Anterior cingulate cortex (tissue), 58 donors: Measurements from ENCODE around the gene UBE2J2.

Source experiments
- DNase-seq, 58 donors: peaks; one replicate each; lab custom pipeline; 2025; lab: John Stamatoyannopoulos, UW

UBE2J2 gene

GRCh38 chr1:1284221-1285101, 10.8 kb upstream of the UBE2J2 start:
- no peak for DNase-seq

- no peak for DNase-seq
Observed at GRCh38 chr1:1283821-1284220, 10.2 kb upstream of the UBE2J2 start.

DNA sequence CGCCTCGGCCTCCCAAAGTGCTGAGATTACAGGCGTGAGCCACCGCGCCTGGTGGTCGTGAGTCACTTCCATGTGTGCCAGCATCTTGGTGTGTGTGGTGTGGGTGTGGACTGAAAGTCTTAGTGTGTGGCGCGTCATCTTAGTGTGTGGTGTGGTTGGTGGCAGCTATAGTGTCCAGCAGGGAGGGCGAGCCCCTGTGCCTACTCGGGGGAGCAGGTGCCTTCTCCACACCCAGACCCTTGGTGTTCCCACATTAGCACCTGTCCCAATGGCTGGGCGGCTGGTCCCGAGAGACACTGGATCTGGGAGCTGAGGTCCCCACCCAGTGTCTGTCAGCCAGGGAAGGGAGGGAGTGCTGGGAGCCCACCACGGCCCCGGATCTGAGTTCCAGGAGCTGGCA, 9.3 kb upstream of the UBE2J2 start:
- DNase-seq, result no peak

GRCh38 chr1:1281533-1282321, 8.1 kb upstream of the UBE2J2 start:
- DNase-seq, result peak in 1 of 58 donors; percentile 15

GRCh38 chr1:1280782-1281481, 7.3 kb upstream of the UBE2J2 start:
- no peak for DNase-seq

- DNase-seq, result no peak
Observed at GRCh38 chr1:1279028-1279427, 5.4 kb upstream of the UBE2J2 start.

DNA sequence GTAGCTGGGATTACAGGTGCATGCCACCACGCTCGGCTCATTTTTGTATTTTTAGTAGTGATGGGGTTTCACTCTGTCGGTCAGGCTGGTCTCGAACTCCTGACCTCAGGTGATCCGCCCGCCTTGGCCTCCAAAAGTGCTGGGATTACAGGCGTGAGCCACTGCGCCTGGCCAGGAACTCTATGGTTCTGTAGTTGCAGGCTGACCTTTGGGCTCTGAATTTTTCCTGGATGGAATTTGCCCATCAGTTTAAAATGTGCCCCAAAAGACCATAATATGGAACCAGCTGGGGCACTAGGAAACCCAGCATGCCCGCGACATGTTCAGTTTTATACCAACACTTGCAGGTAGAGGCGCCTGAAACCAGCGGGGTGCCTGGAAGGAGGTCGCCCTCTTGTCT, 5.0 kb upstream of the UBE2J2 start:
- DNase-seq, result no peak

DNA sequence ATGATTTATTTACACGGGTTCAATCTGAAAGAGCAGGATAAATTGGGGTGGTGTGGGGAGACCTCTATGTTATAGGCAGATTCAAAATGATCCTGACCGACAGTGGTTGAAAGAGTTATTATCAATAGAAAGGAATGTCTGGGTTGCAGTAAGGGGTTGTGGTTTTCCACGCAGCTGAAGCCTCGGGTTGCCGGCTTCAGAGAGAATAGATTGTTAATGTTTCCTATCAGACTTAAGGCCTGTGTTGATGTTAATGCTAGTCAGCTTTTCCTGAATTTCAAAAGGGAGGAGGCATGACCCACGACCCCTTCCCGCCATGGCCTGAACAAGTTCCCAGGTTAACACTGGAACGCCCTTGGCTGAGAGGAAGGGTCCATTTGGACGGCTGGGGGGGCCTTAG, 2.2 kb upstream of the UBE2J2 start:
- DNase-seq, result no peak

DNA sequence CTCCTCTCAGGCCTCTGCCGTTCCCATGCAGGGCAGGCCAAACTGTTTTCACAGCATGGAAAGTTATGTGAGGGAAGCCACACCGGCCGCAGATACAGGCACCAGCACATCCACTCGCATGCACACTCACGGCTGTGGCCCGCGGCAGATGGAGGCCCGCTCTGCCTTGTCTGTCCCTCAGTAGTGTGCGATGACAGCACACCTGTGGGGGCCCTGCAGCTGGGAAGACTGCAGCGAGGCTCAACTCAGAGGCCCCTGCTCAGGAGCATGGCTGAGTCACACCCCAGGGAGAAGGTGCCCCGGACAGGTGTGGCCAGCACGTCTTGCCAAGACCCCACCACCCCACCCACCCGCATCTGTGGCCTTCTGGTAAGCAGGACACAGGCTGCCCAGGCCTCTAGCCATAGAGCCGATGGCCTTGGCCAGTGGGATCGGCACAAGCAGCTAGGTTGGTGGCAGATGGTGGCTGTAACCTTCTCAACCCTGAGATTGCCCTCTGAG, 1.3 kb upstream of the UBE2J2 start:
- DNase-seq, result no peak

- peak in 2 of 58 donors; percentile 53 to 55 for DNase-seq
Observed at GRCh38 chr1:1274299-1274930, 761 bp upstream of the UBE2J2 start.

GRCh38 chr1:1273209-1273511, 494 bp downstream of the UBE2J2 start:
- DNase-seq, result no peak

GRCh38 chr1:1272341-1273208, 1.1 kb downstream of the UBE2J2 start:
- DNase-seq, result no peak

DNA sequence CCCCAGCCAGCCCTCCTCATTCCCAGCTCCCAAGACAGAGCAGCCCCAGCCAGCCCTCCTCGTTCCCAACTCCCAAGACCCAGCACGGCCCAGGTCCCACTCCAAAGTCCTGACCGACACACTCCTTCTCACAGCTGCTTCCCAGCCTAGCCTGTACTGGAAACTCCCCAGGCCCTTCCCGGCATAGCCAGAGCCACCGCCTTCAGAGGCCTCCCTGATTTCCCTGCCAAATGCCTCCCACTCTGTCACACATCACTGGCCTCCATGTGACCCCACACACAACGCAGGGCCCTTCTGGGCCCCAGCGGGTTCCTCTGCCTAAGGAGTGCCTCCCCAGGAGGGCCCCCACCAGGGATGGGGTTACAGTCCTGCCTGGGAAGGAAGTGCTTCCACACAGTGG, 2.8 kb downstream of the UBE2J2 start:
- DNase-seq, result no peak

- no peak for DNase-seq
Observed at GRCh38 chr1:1268284-1268682, 5.4 kb downstream of the UBE2J2 start.

DNA sequence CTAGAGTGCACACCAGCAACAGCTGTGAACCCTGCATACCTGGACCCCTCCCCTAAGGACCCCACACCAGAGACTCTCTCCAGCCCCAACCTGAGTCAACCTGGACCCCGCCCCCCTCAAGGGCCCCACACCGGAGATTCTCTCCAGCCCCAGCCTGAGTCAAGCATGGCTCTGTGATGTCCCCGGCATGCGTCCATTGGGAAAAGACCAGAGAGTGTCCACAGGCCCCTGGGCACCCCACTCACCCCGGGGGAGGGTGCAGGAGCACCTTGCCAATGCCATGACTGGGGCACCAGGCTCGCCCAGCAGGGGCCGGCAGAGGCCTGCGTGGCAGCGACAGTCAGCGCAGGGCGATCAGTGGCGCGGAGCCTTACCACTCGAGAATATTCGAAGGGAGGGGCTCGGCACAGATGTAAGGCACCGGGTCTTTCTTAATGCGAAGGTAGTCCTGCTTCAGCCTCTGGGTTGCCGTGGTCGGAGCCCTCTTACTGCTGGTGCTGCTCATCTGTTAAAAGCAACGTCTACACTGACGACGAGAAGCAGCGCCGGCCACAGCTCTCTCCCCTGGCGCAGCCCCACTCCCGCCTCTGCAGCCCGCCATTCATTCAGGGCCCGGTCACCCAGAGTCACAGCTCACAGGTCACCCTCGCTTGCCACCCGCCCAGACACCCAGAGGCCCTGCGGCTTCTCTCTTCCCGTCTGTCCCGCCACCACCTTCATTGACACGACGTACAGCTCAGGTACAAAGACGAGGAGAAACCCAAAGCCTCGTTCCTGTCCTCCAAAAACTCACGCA, 6.0 kb downstream of the UBE2J2 start:
- DNase-seq, result no peak

DNA sequence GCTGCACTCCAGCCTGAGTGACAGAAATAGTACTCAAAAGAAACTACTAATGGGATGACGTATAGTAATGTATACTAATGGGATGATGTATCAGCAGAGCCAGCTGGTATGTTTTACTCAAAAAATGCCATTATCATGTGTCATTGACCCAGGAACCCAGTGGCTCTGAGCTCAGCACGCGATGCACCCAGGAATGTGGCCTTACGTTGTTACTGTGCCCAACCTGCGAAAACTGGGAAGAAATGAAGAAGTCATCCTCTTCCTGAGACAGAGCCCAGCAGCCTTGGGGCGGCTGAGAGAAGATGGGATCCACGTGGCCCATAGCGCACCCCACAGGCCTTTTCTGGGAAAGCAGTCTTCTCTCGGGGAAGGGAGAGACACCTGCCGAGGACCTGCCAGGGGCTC, 8.8 kb downstream of the UBE2J2 start:
- DNase-seq, result no peak

GRCh38 chr1:1264026-1264425, 9.6 kb downstream of the UBE2J2 start:
- no peak for DNase-seq

GRCh38 chr1:1262758-1263157, 10.9 kb downstream of the UBE2J2 start:
- DNase-seq, result no peak

DNA sequence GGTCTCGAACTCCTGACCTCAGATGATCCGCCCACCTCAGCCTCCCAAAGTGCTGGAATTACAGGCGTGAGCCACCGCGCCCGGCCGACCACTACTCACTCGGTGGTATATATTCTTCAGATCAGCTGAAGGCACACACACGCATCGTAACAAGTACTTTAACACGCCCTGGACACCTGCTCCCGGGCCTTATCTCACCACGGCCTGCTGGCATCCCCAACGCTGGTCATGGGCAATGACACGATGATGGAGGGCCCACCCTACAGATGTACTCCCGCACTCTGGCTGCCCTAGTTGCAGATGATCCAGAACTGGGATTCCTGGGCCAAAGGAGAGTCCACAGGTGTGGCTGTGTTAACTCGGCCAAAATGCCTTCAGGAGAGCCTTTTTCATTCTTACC, 11.6 kb downstream of the UBE2J2 start:
- no peak for DNase-seq
